SK-N-SH (cell line): ENCODE results near the gene DYNLL1. TPM values are rescaled to one million over a fixed set of nuclear protein-coding genes. Genes with fewer than 3 reads are reported as not detected.

Experiments used
- CTCF ChIA-PET: fragments of 300-600, 350-600 bp; formaldehyde crosslinking; extraction: SDS; loops from one replicate; lab custom pipeline; 2021; lab: Yijun Ruan, JAX
- POLR2A ChIA-PET: fragments of 350-600 bp; sonication (Branson Sonifier 250); formaldehyde crosslinking; extraction: SDS; loops from one replicate; lab custom pipeline; 2020; ENCODE audit warnings: antibody characterized with exemption, inconsistent platforms; lab: Yijun Ruan, JAX
- DNase-seq: peaks from one replicate; pipeline ENCODE4 v3.0.0; 2012
- H2AFZ ChIP-seq: fragments of 200-600 bp; sonication (generic); 2 replicates; pipeline ENCODE4 v1.8.1; 2016; ENCODE audit warnings: antibody characterized with exemption, mild to moderate bottlenecking, low read depth
- H3F3A ChIP-seq: fragments of 200-600 bp; sonication (generic); replicated peaks from 2 replicates; pipeline ENCODE3; 2016; ENCODE audit warnings: antibody characterized with exemption, mild to moderate bottlenecking; ENCODE audit not compliant: insufficient read depth
- H3K27ac ChIP-seq, 2 experiments: fragments of 200-500 bp in 1 of 2; fragments of 200-600 bp in 1 of 2; sonication (Bioruptor generic) in 1 of 2; sonication (generic), shearing (Covaris generic) in 1 of 2; 2 replicates each; pipeline versions ENCODE4 v1.5.1 to v1.6.1; 2014 to 2016; ENCODE audit warnings: low read depth in 2 of 2, inconsistent platforms in 1 of 2, low read length in 1 of 2, mild to moderate bottlenecking in 1 of 2, mixed read lengths in 1 of 2
- H3K27me3 ChIP-seq: fragments of 200-600 bp; sonication (generic), shearing (Covaris generic); 2 replicates; pipeline ENCODE4 v1.6.1; 2016; ENCODE audit warnings: mixed run types; ENCODE audit not compliant: insufficient read depth
- H3K36me3 ChIP-seq, 2 experiments: fragments of 200-500 bp in 1 of 2; fragments of 200-600 bp in 1 of 2; sonication (Bioruptor generic) in 1 of 2; sonication (generic) in 1 of 2; replicated peaks in 1 of 2; 2 replicates each; pipeline versions ENCODE3 to v1.5.1; 2014 to 2016; ENCODE audit warnings: low read length in 1 of 2, mild to moderate bottlenecking in 1 of 2; ENCODE audit not compliant: insufficient read depth in 2 of 2, control insufficient read depth in 1 of 2
- H3K4me1 ChIP-seq, 2 experiments: fragments of 200-500 bp in 1 of 2; fragments of 200-600 bp in 1 of 2; sonication (Bioruptor generic) in 1 of 2; sonication (generic), shearing (Covaris generic) in 1 of 2; 2 replicates each; pipeline versions ENCODE4 v1.5.1 to v1.6.1; 2014 to 2016; ENCODE audit warnings: low read depth in 1 of 2, low read length in 1 of 2, mixed run types in 1 of 2; ENCODE audit not compliant: insufficient read depth in 2 of 2, control insufficient read depth in 1 of 2
- H3K4me2 ChIP-seq: fragments of 200-600 bp; sonication (generic), shearing (Covaris generic); 2 replicates; pipeline ENCODE4 v1.6.1; 2017; ENCODE audit warnings: mixed run types
- H3K4me3 ChIP-seq, 2 experiments: fragments of 200-500 bp in 1 of 2; fragments of 200-600 bp in 1 of 2; sonication (Bioruptor generic) in 1 of 2; sonication (generic), shearing (Covaris generic) in 1 of 2; 2 replicates each; pipeline versions ENCODE4 v1.5.1 to v1.8.1; 2014 to 2016; ENCODE audit warnings: low read depth in 2 of 2, inconsistent platforms in 1 of 2, low read length in 1 of 2, mild to moderate bottlenecking in 1 of 2, mixed read lengths in 1 of 2, moderate library complexity in 1 of 2
- H3K79me2 ChIP-seq: fragments of 200-600 bp; sonication (generic); 2 replicates; pipeline ENCODE4 v1.8.1; 2017; ENCODE audit warnings: mild to moderate bottlenecking; ENCODE audit not compliant: insufficient read depth
- H3K9ac ChIP-seq: fragments of 200-600 bp; sonication (generic); 2 replicates; pipeline ENCODE4 v1.6.1; 2017; ENCODE audit warnings: mixed run types
- H3K9me2 ChIP-seq: fragments of 200-600 bp; sonication (generic); 2 replicates; pipeline ENCODE4 v1.6.1; 2017; ENCODE audit warnings: mixed run types
- H3K9me3 ChIP-seq: fragments of 200-600 bp; sonication (generic); 2 replicates; pipeline ENCODE4 v1.6.1; 2017; ENCODE audit warnings: mixed run types, mild to moderate bottlenecking, moderate library complexity
- H4K20me1 ChIP-seq: fragments of 200-600 bp; sonication (generic); 2 replicates; pipeline ENCODE4 v1.6.1; 2017; ENCODE audit warnings: mild to moderate bottlenecking, mixed run types; ENCODE audit not compliant: insufficient read depth
- CHD2 ChIP-seq: fragments of 150-350 bp; IDR thresholded peaks from 2 replicates; pipeline ENCODE4 v1.6.1; 2018; ENCODE audit warnings: low read length; ENCODE audit not compliant: partially characterized antibody
- CTCF ChIP-seq: fragments of 200-600 bp; sonication (generic); IDR thresholded peaks from 2 replicates; pipeline ENCODE4 v1.6.1; 2017; ENCODE audit warnings: antibody characterized with exemption, mild to moderate bottlenecking, moderate library complexity
- ELF1 ChIP-seq: IDR thresholded peaks from 2 replicates; pipeline ENCODE4 v1.4.0; 2012
- FOSL2 ChIP-seq: IDR thresholded peaks from 2 replicates; pipeline ENCODE4 v1.4.0; 2012; ENCODE audit warnings: low read depth, mild to moderate bottlenecking, moderate library complexity, borderline replicate concordance
- GABPA ChIP-seq: IDR thresholded peaks from 2 replicates; pipeline ENCODE4 v1.4.0; 2012; ENCODE audit warnings: low read depth, mild to moderate bottlenecking
- IRF3 ChIP-seq: fragments of 150-350 bp; IDR thresholded peaks from 2 replicates; pipeline ENCODE4 v1.6.1; 2016; ENCODE audit warnings: mild to moderate bottlenecking, low read depth, low read length
- JUND ChIP-seq: IDR thresholded peaks from 2 replicates; pipeline ENCODE4 v1.4.0; 2012
- POLR2AphosphoS5 ChIP-seq: IDR thresholded peaks from 2 replicates; pipeline ENCODE4 v1.6.1; 2012; ENCODE audit warnings: low read depth, low read length
- RAD21 ChIP-seq: IDR thresholded peaks from 2 replicates; pipeline ENCODE4 v1.6.1; 2012; ENCODE audit warnings: mild to moderate bottlenecking, low read length
- RCOR1 ChIP-seq: fragments of 150-350 bp; IDR thresholded peaks from 2 replicates; pipeline ENCODE4 v1.6.1; 2017; ENCODE audit warnings: antibody characterized with exemption, low read length
- REST ChIP-seq: IDR thresholded peaks from 2 replicates; pipeline ENCODE4 v1.6.1; 2012; ENCODE audit warnings: mild to moderate bottlenecking, low read depth, low read length, moderate library complexity
- RXRA ChIP-seq: IDR thresholded peaks from 2 replicates; pipeline ENCODE4 v1.4.0; 2012; ENCODE audit warnings: low read depth, mild to moderate bottlenecking, borderline replicate concordance
- TAF1 ChIP-seq: IDR thresholded peaks from 2 replicates; pipeline ENCODE4 v1.6.1; 2012; ENCODE audit warnings: low read depth, mild to moderate bottlenecking, low read length, moderate library complexity, borderline replicate concordance
- YY1 ChIP-seq: IDR thresholded peaks from 2 replicates; pipeline ENCODE4 v1.4.0; 2012; ENCODE audit warnings: low read depth, mild to moderate bottlenecking
- WGBS: methylation state at CpG from one replicate; pipeline ENCODE4 v1.1.6; 2017; ENCODE audit warnings: low lambda C conversion rate; 5-methylcytosine and 5-hydroxymethylcytosine counted together
- polyA plus RNA-seq, 3 experiments: library from polyadenylated mRNA; depleted of rRNA; stranded (reverse); fragments of >200 nt; gene quantifications; 2 replicates each; pipeline ENCODE4 v1.2.3, GENCODE V29; 2012
- TF ChIP-seq, protein P1 (sequence below): IDR thresholded peaks from 2 replicates; pipeline ENCODE4 v1.4.0; 2012; ENCODE audit warnings: low read depth
- TF ChIP-seq, protein P2 (sequence below): fragments of 150-350 bp; IDR thresholded peaks from 2 replicates; pipeline ENCODE4 v1.6.1; 2017; ENCODE audit warnings: antibody characterized with exemption, low read length, low read depth, borderline replicate concordance

DYNLL1 gene
- polyA plus RNA-seq, 1 of the 3 experiments (the other 2 are of a cell fraction): 607 TPM

GRCh38 chr12:120475643-120476042 lies 20.3 kb upstream of the DYNLL1 start:
- H2AFZ ChIP-seq: no peak overlapping the region
- WGBS: 100% methylated on average over 1 of the region's 1 CpG
- no peaks in the 10 kb centered on the region for H4K20me1 ChIP-seq
- H3K36me3 ChIP-seq: no peaks in the 10 kb centered on the region
- H3K4me1 ChIP-seq: peaks cover 0 to 2% of the 10 kb centered on the region in 2 experiments; a peak in 1 of 4 replicates
- H3K27me3 ChIP-seq: no peaks in the 10 kb centered on the region
- no peak overlapping the region for H3K4me2 ChIP-seq
- TF ChIP-seq, protein P1, sequence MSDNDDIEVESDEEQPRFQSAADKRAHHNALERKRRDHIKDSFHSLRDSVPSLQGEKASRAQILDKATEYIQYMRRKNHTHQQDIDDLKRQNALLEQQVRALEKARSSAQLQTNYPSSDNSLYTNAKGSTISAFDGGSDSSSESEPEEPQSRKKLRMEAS: no peak
- TF ChIP-seq JUND (no peak), YY1 (no peak), FOSL2 (no peak), CHD2 (no peak), RCOR1 (no peak), REST (no peak), TAF1 (no peak), POLR2AphosphoS5 (no peak), CTCF (no peak), IRF3 (no peak), RXRA (no peak), RAD21 (no peak), GABPA (no peak), ELF1 (no peak)
- TF ChIP-seq, protein P2, sequence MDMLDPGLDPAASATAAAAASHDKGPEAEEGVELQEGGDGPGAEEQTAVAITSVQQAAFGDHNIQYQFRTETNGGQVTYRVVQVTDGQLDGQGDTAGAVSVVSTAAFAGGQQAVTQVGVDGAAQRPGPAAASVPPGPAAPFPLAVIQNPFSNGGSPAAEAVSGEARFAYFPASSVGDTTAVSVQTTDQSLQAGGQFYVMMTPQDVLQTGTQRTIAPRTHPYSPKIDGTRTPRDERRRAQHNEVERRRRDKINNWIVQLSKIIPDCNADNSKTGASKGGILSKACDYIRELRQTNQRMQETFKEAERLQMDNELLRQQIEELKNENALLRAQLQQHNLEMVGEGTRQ: no peak
- TF ChIP-seq, all 33 proteins: peak for 0
- no peak overlapping the region for H3K27ac ChIP-seq
- H3K79me2 ChIP-seq: peaks cover 24% of the 10 kb centered on the region
- peaks cover 14% of the 10 kb centered on the region for H3F3A ChIP-seq
- no peak for DNase-seq
- H3K9me3 ChIP-seq: no peaks in the 10 kb centered on the region
- H3K4me3 ChIP-seq: no peak overlapping the region
- no peaks in the 10 kb centered on the region for H3K9me2 ChIP-seq
- CTCF ChIA-PET: interaction anchor here (0.6 to 2.2 kb wide), 5 partner anchors 13 to 463 kb away, joined by 3 to 7 read pairs (median 4); no protein-coding TSS in a partner anchor
- no peak overlapping the region for H3K9ac ChIP-seq
- POLR2A ChIA-PET: interaction anchor here (0.7 kb wide), 1 partner anchor 24 kb away, joined by 3 read pairs; no protein-coding TSS in a partner anchor
